DOHH2 (cell line): ENCODE measurements around the gene FCN2.

Source experiments
- EZH2phosphoT487 ChIP-seq: fragments of 200-600 bp; sonication (generic); IDR thresholded peaks from 2 replicates; pipeline ENCODE4 v1.6.1; 2017; ENCODE audit warnings: borderline replicate concordance, mild to moderate bottlenecking, antibody characterized with exemption, low read length, moderate library complexity, mixed read lengths
- TF ChIP-seq, protein P1 (sequence below): fragments of 200-600 bp; sonication (generic); IDR thresholded peaks from one replicate; pipeline ENCODE4 v1.5.1; 2014; ENCODE audit warnings: antibody characterized with exemption, mild to moderate bottlenecking, low read depth, low read length; ENCODE audit not compliant: poor library complexity, severe bottlenecking

- TF ChIP-seq, protein P1, sequence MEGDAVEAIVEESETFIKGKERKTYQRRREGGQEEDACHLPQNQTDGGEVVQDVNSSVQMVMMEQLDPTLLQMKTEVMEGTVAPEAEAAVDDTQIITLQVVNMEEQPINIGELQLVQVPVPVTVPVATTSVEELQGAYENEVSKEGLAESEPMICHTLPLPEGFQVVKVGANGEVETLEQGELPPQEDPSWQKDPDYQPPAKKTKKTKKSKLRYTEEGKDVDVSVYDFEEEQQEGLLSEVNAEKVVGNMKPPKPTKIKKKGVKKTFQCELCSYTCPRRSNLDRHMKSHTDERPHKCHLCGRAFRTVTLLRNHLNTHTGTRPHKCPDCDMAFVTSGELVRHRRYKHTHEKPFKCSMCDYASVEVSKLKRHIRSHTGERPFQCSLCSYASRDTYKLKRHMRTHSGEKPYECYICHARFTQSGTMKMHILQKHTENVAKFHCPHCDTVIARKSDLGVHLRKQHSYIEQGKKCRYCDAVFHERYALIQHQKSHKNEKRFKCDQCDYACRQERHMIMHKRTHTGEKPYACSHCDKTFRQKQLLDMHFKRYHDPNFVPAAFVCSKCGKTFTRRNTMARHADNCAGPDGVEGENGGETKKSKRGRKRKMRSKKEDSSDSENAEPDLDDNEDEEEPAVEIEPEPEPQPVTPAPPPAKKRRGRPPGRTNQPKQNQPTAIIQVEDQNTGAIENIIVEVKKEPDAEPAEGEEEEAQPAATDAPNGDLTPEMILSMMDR = no peak
- no peak for TF ChIP-seq EZH2phosphoT487
Measured at GRCh38 chr9:134863306-134863902, 17.2 kb upstream of the FCN2 start.
